IMR-90 (cell line): Measurements from ENCODE around the gene URM1. TPM values are rescaled to one million over a fixed set of nuclear protein-coding genes. Genes with fewer than 3 reads are reported as not detected.

Experiments
- ATAC-seq: fragments of 200-7000 bp; cut with Tn5 transposase; 2 replicates; pipeline ENCODE4 v1.9.1; 2020; ENCODE audit warnings: low read depth, mild to moderate bottlenecking, moderate library complexity
- BruUV-seq: library from RNA; stranded (reverse); fragments of 400-500 nt; replicated peaks from 2 replicates; lab custom pipeline; 2021; lab: Mats Ljungman, UMichigan
- CTCF ChIA-PET: fragments of 300-600 bp; formaldehyde crosslinking; extraction: SDS; loops from one replicate; lab custom pipeline; 2021; ENCODE audit warnings: antibody characterized with exemption; lab: Yijun Ruan, JAX
- POLR2A ChIA-PET: fragments of 300-600 bp; sonication (Branson Sonifier 250); formaldehyde crosslinking; loops from one replicate; lab custom pipeline; 2022; ENCODE audit warnings: antibody characterized with exemption; ENCODE audit not compliant: unreplicated experiment; lab: Charles Lee
- DNase-seq: peaks from one replicate; pipeline ENCODE4 v3.0.0; 2013
- H2AFZ ChIP-seq: replicated peaks from 2 replicates; pipeline ENCODE3; 2013; ENCODE audit warnings: low read length, mild to moderate bottlenecking; ENCODE audit not compliant: poor library complexity
- H2AK5ac ChIP-seq: 2 replicates; pipeline ENCODE4 v1.6.1; 2013; ENCODE audit warnings: low read depth, low read length, inconsistent platforms
- H2AK9ac ChIP-seq: replicated peaks from 2 replicates; pipeline ENCODE3; 2013; ENCODE audit warnings: mild to moderate bottlenecking, low read depth, low read length, moderate library complexity; ENCODE audit not compliant: poor library complexity
- H2BK120ac ChIP-seq: 2 replicates; pipeline ENCODE4 v1.6.1; 2013; ENCODE audit warnings: low read depth, low read length, inconsistent platforms
- H2BK15ac ChIP-seq: 3 replicates; pipeline ENCODE4 v1.6.1; 2013; ENCODE audit warnings: low read depth, low read length, inconsistent platforms
- H2BK20ac ChIP-seq: 2 replicates; pipeline ENCODE4 v1.6.1; 2013; ENCODE audit warnings: low read depth, mild to moderate bottlenecking, inconsistent platforms, low read length, moderate library complexity
- H2BK5ac ChIP-seq: 2 replicates; pipeline ENCODE4 v1.6.1; 2013; ENCODE audit warnings: mild to moderate bottlenecking, low read depth, low read length, inconsistent platforms; ENCODE audit not compliant: poor library complexity, severe bottlenecking
- H3K14ac ChIP-seq: replicated peaks from 2 replicates; pipeline ENCODE4 v1.6.1; 2013; ENCODE audit warnings: low read depth, low read length, inconsistent platforms
- H3K18ac ChIP-seq: 2 replicates; pipeline ENCODE4 v1.6.1; 2013; ENCODE audit warnings: low read depth, low read length, control low read depth
- H3K23ac ChIP-seq: 2 replicates; pipeline ENCODE4 v1.6.1; 2013; ENCODE audit warnings: low read depth, low read length, inconsistent platforms
- H3K27ac ChIP-seq: 2 replicates; pipeline ENCODE4 v1.5.1; 2013; ENCODE audit warnings: mild to moderate bottlenecking, control low read depth, low read length; ENCODE audit not compliant: insufficient read depth
- H3K27me3 ChIP-seq: 2 replicates; pipeline ENCODE4 v1.6.1; 2013; ENCODE audit warnings: low read length; ENCODE audit not compliant: control insufficient read depth, insufficient read depth
- H3K36me3 ChIP-seq: 2 replicates; pipeline ENCODE4 v1.6.1; 2013; ENCODE audit warnings: low read length, mixed read lengths; ENCODE audit not compliant: control insufficient read depth, insufficient read depth
- H3K4ac ChIP-seq: 2 replicates; pipeline ENCODE4 v1.6.1; 2013; ENCODE audit warnings: low read depth, low read length, inconsistent platforms
- H3K4me1 ChIP-seq: 2 replicates; pipeline ENCODE4 v1.6.1; 2013; ENCODE audit warnings: low read length, mixed read lengths; ENCODE audit not compliant: control insufficient read depth, insufficient read depth
- H3K4me2 ChIP-seq: 2 replicates; pipeline ENCODE4 v1.6.1; 2013; ENCODE audit warnings: low read depth, mild to moderate bottlenecking, control low read depth, low read length, moderate library complexity
- H3K4me3 ChIP-seq: 2 replicates; pipeline ENCODE4 v1.5.1; 2013; ENCODE audit warnings: low read depth, mild to moderate bottlenecking, control low read depth, low read length, moderate library complexity; ENCODE audit not compliant: insufficient read depth
- H3K56ac ChIP-seq: 2 replicates; pipeline ENCODE4 v1.6.1; 2013; ENCODE audit warnings: low read length, inconsistent platforms; ENCODE audit not compliant: insufficient read depth; ENCODE audit errors: extremely low read depth
- H3K79me1 ChIP-seq, 2 experiments: 2 replicates each; pipeline ENCODE4 v1.6.1; 2013; ENCODE audit warnings: low read length in 2 of 2, inconsistent platforms in 1 of 2, low read depth in 1 of 2
- H3K9ac ChIP-seq: 2 replicates; pipeline ENCODE4 v1.6.1; 2013; ENCODE audit warnings: low read depth, low read length, control low read depth
- H3K9me1 ChIP-seq: 2 replicates; pipeline ENCODE4 v1.6.1; 2013; ENCODE audit warnings: low read length, inconsistent platforms; ENCODE audit not compliant: insufficient read depth
- H3K9me3 ChIP-seq: 2 replicates; pipeline ENCODE4 v1.6.1; 2013; ENCODE audit warnings: low read length; ENCODE audit not compliant: control insufficient read depth, insufficient read depth
- H4K20me1 ChIP-seq: 2 replicates; pipeline ENCODE4 v1.6.1; 2013; ENCODE audit warnings: low read length, inconsistent platforms; ENCODE audit not compliant: insufficient read depth
- H4K5ac ChIP-seq: 2 replicates; pipeline ENCODE4 v1.6.1; 2013; ENCODE audit warnings: mild to moderate bottlenecking, low read depth, low read length, control low read depth
- H4K8ac ChIP-seq, 2 experiments: 2 replicates each; pipeline ENCODE4 v1.6.1; 2013; ENCODE audit warnings: low read depth in 2 of 2, low read length in 2 of 2, control low read depth in 1 of 2, inconsistent platforms in 1 of 2
- H4K91ac ChIP-seq: 2 replicates; pipeline ENCODE4 v1.6.1; 2013; ENCODE audit warnings: low read depth, low read length, inconsistent platforms; ENCODE audit not compliant: insufficient read depth
- BHLHE40 ChIP-seq: fragments of 150-350 bp; IDR thresholded peaks from 2 replicates; pipeline ENCODE4 v1.6.1; 2016; ENCODE audit warnings: mild to moderate bottlenecking, low read depth, low read length
- CHD1 ChIP-seq: IDR thresholded peaks from 2 replicates; pipeline ENCODE4 v1.6.1; 2012; ENCODE audit warnings: low read depth, low read length, improper control_type of control experiment
- FOS ChIP-seq: fragments of 150-350 bp; IDR thresholded peaks from 2 replicates; pipeline ENCODE4 v1.6.1; 2016; ENCODE audit warnings: low read depth, low read length
- MAFK ChIP-seq: IDR thresholded peaks from 2 replicates; pipeline ENCODE4 v1.6.1; 2012; ENCODE audit warnings: low read depth, low read length, improper control_type of control experiment
- MAZ ChIP-seq: IDR thresholded peaks from 2 replicates; pipeline ENCODE4 v1.6.1; 2012; ENCODE audit warnings: low read depth, mild to moderate bottlenecking, low read length, improper control_type of control experiment, moderate library complexity, borderline replicate concordance
- MXI1 ChIP-seq: IDR thresholded peaks from 2 replicates; pipeline ENCODE4 v1.6.1; 2012; ENCODE audit warnings: low read depth, mild to moderate bottlenecking, low read length, moderate library complexity, borderline replicate concordance
- NFE2L2 ChIP-seq: fragments of 150-350 bp; IDR thresholded peaks from 2 replicates; pipeline ENCODE4 v1.6.1; 2016; ENCODE audit warnings: low read depth, mild to moderate bottlenecking, low read length
- RAD21 ChIP-seq: IDR thresholded peaks from 2 replicates; pipeline ENCODE4 v1.6.1; 2012; ENCODE audit warnings: low read length, improper control_type of control experiment
- RCOR1 ChIP-seq: IDR thresholded peaks from 2 replicates; pipeline ENCODE4 v1.6.1; 2012; ENCODE audit warnings: mild to moderate bottlenecking, low read length, improper control_type of control experiment; ENCODE audit not compliant: insufficient replicate concordance
- SMC3 ChIP-seq: fragments of 150-350 bp; IDR thresholded peaks from 2 replicates; pipeline ENCODE4 v1.6.1; 2016; ENCODE audit warnings: low read depth, mild to moderate bottlenecking, antibody characterized with exemption, low read length, moderate library complexity
- WGBS, 2 experiments: methylation state at CpG; one replicate each; pipeline versions ENCODE4 v1.1.5 to v1.1.7; 2013; ENCODE audit warnings: missing lambda C conversion rate in 2 of 2; ENCODE audit not compliant: insufficient read length in 1 of 2; ENCODE audit errors: extremely low coverage in 2 of 2; 5-methylcytosine and 5-hydroxymethylcytosine counted together
- dilution Hi-C: fragments of 300-500 bp; cut with HindIII; formaldehyde crosslinking; loops from one replicate; pipeline ENCODE4 v1.14.3; 2018; ENCODE audit warnings: low sequenced_read_pairs; ENCODE audit not compliant: unreplicated experiment
- in situ Hi-C: fragments of 300-500 bp; cut with MboI; formaldehyde crosslinking; loops from 3 replicates; pipeline ENCODE4 v1.14.3; 2019; ENCODE audit warnings: low sequenced_read_pairs, inconsistent platforms, mixed read lengths
- intact Hi-C: fragments of 100-400 bp; cut with micrococcal nuclease; formaldehyde crosslinking; loops from 2 replicates; pipeline ENCODE4 v1.10.0; 2022
- polyA plus RNA-seq, 3 experiments: library from polyadenylated mRNA; depleted of rRNA; stranded (reverse); fragments of >200 nt; gene quantifications; 2 replicates each; pipeline ENCODE4 v1.2.3, GENCODE V29; 2012; ENCODE audit warnings: low replicate concordance in 1 of 3
- total RNA-seq: library from RNA; depleted of rRNA; stranded (reverse); fragments of >200 nt; gene quantifications from 2 replicates; pipeline ENCODE4 v1.2.3, GENCODE V29; 2012
- TF ChIP-seq, protein P1 (sequence below): conservative IDR thresholded peaks from 2 replicates; pipeline ENCODE4 v1.5.1; 2012; ENCODE audit warnings: mild to moderate bottlenecking, low read depth, low read length, improper control_type of control experiment
- TF ChIP-seq, protein P2 (sequence below): fragments of 150-350 bp; IDR thresholded peaks from 2 replicates; pipeline ENCODE4 v1.6.1; 2016; ENCODE audit warnings: low read depth, mild to moderate bottlenecking, low read length, moderate library complexity, borderline replicate concordance

Gene URM1
- total and polyA plus RNA-seq, 2 of the 4 experiments (the other 2 are of a cell fraction): 33.2 to 66.9 TPM

GRCh38 chr9:128333451-128333869 is 37.7 kb upstream of the URM1 start:
- no peak overlapping the region for H4K8ac ChIP-seq
- no peak overlapping the region for H3K56ac ChIP-seq
- TF ChIP-seq MAZ: no peak
- no peak for TF ChIP-seq MXI1
- TF ChIP-seq NFE2L2: no peak
- TF ChIP-seq RCOR1: no peak
- TF ChIP-seq BHLHE40: no peak
- TF ChIP-seq SMC3: no peak
- no peak for TF ChIP-seq FOS
- no peak for TF ChIP-seq RAD21
- no peak for TF ChIP-seq MAFK
- TF ChIP-seq, protein P1, sequence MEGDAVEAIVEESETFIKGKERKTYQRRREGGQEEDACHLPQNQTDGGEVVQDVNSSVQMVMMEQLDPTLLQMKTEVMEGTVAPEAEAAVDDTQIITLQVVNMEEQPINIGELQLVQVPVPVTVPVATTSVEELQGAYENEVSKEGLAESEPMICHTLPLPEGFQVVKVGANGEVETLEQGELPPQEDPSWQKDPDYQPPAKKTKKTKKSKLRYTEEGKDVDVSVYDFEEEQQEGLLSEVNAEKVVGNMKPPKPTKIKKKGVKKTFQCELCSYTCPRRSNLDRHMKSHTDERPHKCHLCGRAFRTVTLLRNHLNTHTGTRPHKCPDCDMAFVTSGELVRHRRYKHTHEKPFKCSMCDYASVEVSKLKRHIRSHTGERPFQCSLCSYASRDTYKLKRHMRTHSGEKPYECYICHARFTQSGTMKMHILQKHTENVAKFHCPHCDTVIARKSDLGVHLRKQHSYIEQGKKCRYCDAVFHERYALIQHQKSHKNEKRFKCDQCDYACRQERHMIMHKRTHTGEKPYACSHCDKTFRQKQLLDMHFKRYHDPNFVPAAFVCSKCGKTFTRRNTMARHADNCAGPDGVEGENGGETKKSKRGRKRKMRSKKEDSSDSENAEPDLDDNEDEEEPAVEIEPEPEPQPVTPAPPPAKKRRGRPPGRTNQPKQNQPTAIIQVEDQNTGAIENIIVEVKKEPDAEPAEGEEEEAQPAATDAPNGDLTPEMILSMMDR: no peak
- TF ChIP-seq CHD1: no peak
- TF ChIP-seq, protein P2, sequence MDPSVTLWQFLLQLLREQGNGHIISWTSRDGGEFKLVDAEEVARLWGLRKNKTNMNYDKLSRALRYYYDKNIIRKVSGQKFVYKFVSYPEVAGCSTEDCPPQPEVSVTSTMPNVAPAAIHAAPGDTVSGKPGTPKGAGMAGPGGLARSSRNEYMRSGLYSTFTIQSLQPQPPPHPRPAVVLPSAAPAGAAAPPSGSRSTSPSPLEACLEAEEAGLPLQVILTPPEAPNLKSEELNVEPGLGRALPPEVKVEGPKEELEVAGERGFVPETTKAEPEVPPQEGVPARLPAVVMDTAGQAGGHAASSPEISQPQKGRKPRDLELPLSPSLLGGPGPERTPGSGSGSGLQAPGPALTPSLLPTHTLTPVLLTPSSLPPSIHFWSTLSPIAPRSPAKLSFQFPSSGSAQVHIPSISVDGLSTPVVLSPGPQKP: no peak
- no peak overlapping the region for H2BK5ac ChIP-seq
- dilution Hi-C loops (no loop called here), intact Hi-C loops (no loop called here), in situ Hi-C loops (no loop called here)
- no peak overlapping the region for H2BK20ac ChIP-seq
- H3K36me3 ChIP-seq: peaks cover 23% of the 10 kb centered on the region
- no peak overlapping the region for H3K4ac ChIP-seq
- no peak overlapping the region for H2AK5ac ChIP-seq
- H3K4me2 ChIP-seq: no peak overlapping the region
- no peak overlapping the region for H3K27ac ChIP-seq
- no peak overlapping the region for H3K9ac ChIP-seq
- DNase-seq: no peak
- H4K20me1 ChIP-seq: no peaks in the 10 kb centered on the region
- no peak for ATAC-seq
- H3K4me1 ChIP-seq: no peaks in the 10 kb centered on the region
- H4K5ac ChIP-seq: no peak overlapping the region
- H3K27me3 ChIP-seq: no peaks in the 10 kb centered on the region
- H3K79me1 ChIP-seq: peaks cover 4 to 15% of the 10 kb centered on the region in 2 experiments; a peak in 2 of 4 replicates
- H3K9me3 ChIP-seq: no peaks in the 10 kb centered on the region
- BruUV-seq: no TSS peak
- no peak overlapping the region for H2BK15ac ChIP-seq
- H3K9me1 ChIP-seq: peaks cover 8% of the 10 kb centered on the region
- no peak overlapping the region for H4K91ac ChIP-seq
- CTCF ChIA-PET: interaction anchor here (0.6 kb wide), 1 partner anchor 8 kb away, joined by 3 read pairs; no protein-coding TSS in a partner anchor
- no CpG with 5 or more reads among the region's 11 CpGs for WGBS, 2 experiments
- H3K18ac ChIP-seq: no peak overlapping the region
- H3K4me3 ChIP-seq: no peak overlapping the region
- H2AFZ ChIP-seq: no peak overlapping the region
- POLR2A ChIA-PET: no interaction called here
- no peak overlapping the region for H3K14ac ChIP-seq
- no peak overlapping the region for H2BK120ac ChIP-seq
- no peak overlapping the region for H3K23ac ChIP-seq
- H2AK9ac ChIP-seq: no peak overlapping the region
